Kidney capillary endothelial cell (primary cell): ENCODE measurements around the gene SOBP.

Experiments
- DNase-seq: peaks from one replicate; pipeline ENCODE4 v3.0.0-alpha.2; 2018; ENCODE audit warnings: low spot score

The SOBP gene

DNA sequence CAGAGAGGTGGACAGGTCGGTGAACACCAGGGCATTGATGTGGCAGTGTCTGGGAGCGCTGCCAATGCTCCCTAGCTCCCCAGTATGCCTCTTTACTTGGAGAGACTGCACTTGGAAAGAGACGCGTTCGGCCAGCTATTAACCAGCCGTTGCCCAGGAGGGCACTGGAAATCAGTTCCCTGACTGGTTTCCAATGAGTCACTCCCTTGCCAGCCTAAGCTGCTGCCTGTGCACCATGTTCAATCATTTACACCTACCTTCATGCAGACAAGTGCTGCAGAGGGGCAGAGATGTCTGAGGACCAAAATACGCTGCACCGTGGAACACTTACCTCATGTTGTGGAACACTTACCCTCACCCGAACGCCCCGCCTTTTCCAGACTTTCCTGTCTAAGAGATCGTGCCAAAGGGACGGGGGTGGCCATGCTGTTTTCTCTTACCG is 151.6 kb downstream of the SOBP start:
- DNase-seq: no peak

DNA sequence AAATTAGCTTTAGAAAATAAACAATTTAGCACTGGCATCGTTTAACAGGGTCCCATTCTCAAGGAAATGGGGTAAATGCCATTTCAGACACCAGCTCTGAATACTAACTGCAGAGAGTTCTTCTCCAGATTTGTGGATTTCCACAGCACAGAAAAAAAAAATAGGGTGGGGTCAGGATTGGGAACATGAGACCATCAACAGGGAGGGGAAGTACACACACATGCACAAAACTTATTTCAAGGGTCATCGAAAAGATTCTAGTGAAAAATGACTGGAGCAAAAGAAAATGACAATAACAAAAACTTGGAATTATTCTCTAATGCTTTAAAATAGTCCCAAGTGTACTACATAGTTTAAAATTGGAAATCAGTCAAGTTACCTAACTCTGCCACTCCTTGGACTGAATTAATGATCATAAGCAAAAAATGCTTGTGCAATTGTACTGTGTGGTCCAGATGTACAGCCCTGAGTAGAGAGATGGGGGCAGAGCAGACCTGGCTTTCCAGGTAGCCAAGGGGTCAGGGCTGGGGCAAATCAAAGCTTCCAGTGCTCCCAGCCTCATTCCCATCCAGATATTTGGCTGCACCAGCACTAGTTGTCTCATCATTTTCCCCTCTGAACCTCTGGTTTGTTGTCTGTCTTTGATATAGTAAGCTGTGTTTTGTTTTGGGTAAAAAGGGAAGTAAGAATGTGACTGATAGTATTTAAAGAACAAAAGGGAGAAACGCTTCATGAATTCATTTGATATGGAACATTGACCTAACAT is 152.4 kb downstream of the SOBP start:
- no peak for DNase-seq

DNA sequence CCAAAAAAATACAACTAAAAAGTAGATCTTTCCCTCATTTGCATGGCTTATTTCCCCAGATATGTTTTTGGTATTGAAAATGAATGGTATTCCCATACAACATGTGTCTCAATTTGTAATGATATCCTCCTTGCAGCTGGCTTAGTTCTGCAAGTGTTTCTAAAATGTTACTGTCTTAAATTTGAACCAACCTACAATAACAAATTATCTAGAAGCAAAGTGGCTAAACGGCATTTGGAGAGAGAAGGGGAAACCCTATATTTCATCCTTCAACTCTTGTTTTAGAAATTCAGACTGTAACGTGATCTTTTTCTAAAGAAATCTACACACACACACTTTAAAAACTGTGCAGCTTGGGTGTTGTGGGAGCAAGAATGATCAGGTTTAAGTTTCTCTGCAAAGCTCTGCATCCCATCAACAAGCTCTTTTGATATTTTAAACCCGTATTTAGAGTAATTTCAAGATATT is 153.0 kb downstream of the SOBP start:
- no peak for DNase-seq

DNA sequence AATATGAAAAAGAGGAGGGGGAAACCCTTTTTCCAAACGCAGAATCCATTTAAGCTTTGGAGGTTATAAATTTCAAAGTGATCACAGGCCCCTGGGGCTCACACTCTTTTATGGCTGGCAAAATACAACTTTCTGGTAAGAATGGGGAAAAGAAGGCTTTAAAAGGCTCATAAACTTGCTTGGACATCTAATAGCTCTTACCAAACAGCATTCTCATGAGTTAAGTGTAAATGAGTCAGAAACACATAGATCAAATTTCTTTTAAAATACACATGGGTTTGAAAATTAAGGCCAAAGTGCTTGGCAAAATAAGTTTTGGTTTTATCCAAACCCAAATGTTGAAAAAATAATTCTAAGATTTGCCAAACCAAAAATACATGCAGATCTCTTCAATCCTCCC is 154.6 kb downstream of the SOBP start:
- no peak for DNase-seq

DNA sequence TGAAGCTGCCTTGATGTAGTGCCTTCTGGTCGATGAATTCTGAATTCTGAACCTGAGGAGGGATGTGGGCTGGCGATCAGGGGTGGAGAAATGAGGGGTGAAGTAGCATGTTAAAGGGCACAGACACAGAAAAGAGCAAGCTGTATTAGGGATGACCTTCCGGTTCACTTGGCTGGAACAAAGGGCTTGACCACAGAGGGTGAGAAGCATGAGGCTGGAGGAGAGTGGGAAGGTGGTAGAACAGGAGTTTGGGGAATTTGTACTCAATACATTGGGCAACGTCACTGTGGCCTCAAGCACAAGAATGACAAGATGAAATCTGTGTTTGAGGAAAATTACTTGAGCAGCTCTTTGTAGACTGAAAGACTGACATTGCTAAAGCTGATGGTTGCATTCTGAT is 155.8 kb downstream of the SOBP start:
- no peak for DNase-seq

DNA sequence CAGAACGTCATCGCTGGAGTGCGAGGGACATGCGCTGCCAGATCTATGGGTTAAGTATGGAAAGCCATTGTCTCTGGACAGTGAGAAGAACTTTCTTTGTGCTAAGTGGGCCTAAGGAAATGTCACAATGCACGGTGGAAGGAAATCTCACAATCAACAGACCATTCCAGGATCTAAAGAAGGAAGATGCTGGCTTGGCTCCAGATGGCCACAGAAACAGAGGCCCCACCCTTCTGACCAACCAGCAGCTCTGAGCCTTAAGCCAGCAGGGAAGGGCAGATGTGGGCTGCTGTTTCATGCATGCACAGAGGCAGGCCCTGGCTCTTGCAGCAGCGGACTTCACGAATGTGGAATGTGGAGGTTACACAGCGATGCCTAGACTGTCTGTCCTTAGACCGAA is 156.3 kb downstream of the SOBP start:
- DNase-seq: peak; percentile 48

GRCh38 chr6:107646776-107647438 is 157.0 kb downstream of the SOBP start:
- DNase-seq: no peak

DNA sequence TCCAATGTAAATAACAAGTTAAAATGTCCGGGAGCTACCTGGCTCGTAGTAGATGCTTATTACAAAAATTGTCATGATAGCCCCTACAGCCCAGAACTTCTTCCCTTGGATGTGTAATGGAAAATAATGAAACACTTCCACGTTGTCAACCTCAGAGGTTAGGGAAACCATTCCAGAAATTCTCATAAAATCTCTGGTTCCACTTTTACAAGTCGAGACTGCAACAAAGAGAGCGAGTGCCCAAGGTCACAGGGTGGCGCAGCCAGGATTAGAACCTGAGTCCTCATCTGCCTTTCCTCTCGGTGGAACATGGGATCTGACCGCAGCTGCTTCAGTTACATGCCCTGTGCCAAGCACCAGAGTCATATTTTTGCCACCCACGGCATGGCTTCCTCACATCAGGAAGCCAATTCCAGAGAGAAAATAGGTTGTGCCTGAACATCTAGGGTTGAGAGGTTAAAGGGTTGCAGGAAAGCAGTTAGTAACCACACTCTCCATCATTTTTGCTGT is 157.6 kb downstream of the SOBP start:
- DNase-seq: no peak

DNA sequence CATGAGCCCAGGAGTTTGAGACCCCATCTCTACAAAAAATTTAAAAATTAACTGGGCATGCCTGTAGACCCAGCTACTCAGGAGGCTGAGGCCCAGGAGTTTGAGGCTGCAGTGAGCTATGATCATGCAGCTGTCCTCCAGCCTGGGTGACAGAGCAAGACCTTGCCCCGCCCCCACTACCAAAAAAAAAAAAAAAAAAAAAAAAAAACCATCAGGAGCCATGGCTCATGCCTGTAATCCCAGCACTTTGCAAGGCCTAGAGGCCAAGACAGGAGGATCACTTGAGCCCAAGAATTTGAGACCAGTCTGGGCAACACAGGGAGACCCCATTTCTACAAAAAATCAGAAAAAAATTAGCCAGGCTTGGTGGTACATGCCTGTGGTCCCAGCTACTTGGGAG is 159.1 kb downstream of the SOBP start:
- no peak for DNase-seq

DNA sequence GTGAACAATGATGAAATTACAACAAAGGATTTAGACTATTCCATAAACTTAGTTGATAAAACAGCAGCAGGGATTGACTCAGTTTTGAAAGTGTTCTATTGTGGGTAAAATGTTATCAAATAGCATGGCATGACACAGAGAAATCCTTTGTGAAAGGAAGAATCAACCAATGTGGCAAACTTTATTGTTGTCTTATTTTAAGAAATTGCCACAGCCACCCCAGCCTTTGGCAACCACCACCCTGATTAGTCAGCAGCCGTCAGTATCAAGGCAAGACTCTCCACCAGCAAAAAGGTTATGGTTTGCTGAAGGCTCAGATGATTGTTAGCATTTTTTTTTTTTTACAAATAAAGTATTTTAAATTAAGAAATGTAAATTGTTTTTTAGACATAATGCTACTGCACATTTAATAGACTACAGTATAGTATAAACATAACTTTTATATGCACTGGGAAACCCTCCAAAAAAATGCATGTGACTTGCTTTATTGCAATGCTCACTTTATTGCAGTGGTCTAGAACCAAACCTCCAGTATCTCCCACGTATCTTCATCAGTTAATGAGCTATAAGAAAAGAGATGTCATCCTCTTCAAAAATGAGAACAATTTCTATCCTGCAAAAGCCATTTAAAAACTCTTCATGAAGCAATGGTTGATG is 162.7 kb downstream of the SOBP start:
- no peak for DNase-seq

GRCh38 chr6:107653183-107653580 is 163.3 kb downstream of the SOBP start:
- DNase-seq: no peak

GRCh38 chr6:107653861-107654394 is 164.0 kb downstream of the SOBP start:
- DNase-seq: no peak

DNA sequence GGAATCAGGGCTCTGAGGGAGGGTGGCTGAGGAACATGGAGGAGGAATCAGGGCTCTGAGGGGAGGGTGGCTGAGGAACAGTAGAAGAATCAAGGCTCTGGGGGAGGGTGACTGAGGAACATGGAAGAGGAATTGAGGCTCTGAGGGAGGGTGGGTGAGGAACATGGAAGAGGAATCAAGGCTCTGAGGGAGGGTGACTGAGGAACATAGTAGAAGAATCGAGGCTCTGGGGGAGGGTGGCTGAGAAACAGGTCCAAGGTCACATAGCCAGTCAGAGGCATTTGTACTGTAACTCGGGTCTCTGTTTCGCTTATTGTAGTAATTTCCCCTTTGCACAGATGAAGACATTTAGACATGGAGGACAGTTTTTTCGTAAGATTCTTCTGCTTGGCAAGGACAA is 164.8 kb downstream of the SOBP start:
- DNase-seq: no peak

- DNase-seq: no peak
These were observed 165.3 kb downstream of the SOBP start for GRCh38 chr6:107655245-107655644.

DNA sequence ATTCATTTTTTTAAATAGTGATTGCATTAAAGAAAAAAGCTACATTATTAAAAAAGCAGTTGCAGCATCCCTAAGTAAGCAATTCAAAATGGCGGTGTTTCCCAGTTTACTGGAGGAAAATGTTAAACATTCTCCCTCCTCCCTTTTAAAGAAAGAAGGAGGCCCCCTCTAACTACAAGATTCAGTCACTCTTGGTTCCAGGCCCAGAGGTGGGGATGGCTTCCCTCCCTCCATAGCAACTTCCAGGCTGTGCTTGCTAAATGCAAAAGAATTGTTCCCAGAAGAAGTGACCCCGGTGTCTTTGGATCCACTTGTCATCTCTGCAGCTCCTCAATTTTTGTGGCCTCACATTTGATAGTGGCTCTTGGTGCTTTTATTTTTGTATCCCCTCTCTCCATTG is 165.9 kb downstream of the SOBP start:
- no peak for DNase-seq

DNA sequence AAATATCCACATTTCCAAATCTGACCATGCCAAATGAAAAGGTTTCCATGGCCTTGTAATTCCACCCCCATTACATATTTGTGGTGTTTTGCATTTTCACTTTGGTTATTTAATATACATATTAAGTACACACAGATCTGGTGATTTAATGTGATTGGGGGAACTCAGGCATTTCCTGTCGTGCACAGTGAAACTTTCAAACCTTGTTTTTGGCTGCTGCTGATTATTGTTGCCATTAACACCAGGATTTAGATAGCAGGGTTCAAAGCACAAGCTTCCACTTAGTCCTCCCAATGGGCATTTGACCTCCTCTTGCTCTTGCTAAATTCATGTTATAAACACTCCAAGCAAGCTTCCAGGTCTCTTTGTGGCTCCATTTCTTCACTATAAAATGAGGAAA is 166.5 kb downstream of the SOBP start:
- DNase-seq: no peak

DNA sequence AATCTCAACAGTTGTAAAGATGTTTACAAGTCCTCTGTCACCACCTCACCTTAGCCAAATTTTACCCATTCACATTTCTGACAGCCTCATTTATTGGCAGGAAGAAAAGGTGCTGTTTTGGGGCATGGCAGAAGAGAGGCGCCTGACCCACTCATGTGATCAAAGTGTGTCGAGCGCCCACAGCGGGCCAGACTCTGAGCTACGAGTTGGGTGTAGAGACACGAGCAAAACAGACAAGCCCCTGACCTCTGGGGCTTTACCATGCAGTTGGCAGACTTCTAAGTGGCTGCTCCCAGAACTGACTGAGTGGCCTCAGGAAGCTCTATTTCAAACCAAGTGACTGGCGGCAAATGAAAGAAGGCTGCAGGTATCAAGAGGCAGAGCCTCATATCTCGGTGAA is 167.0 kb downstream of the SOBP start:
- no peak for DNase-seq

DNA sequence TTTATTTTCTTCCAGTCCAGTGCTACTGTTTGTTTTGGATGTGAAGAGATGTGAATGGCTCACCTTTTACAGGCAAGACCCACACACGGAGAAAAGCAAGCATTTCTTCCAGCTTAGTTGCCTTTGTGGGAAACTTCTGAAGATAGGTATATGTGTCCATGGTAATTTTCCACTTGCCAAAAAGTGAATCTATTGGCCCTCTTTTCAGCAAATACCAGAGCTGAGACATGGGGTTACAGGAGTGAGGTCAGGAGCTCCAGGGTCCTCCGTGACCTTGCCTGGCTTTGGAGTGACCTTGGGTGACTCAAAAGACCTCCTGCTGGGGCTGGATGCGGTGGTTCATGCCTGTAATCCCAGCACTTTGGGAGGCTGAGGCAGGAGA is 167.4 kb downstream of the SOBP start:
- DNase-seq: no peak

- DNase-seq: peak; percentile 52
These were observed 168.0 kb downstream of the SOBP start for GRCh38 chr6:107657755-107658461.

GRCh38 chr6:107658920-107659865 is 169.3 kb downstream of the SOBP start:
- DNase-seq: no peak

GRCh38 chr6:107660839-107661238 is 170.9 kb downstream of the SOBP start:
- no peak for DNase-seq
